ENCODE measurements around the gene GRAP. TPM values are rescaled to one million over a fixed set of nuclear protein-coding genes. Genes with fewer than 3 reads are reported as not detected.
A peak's percentile ranks its signal among the peaks of the same experiment; 100 is the strongest.

The GRAP gene
- total RNA-seq, 1 donor from 2014 or later: 0.29 TPM

DNA sequence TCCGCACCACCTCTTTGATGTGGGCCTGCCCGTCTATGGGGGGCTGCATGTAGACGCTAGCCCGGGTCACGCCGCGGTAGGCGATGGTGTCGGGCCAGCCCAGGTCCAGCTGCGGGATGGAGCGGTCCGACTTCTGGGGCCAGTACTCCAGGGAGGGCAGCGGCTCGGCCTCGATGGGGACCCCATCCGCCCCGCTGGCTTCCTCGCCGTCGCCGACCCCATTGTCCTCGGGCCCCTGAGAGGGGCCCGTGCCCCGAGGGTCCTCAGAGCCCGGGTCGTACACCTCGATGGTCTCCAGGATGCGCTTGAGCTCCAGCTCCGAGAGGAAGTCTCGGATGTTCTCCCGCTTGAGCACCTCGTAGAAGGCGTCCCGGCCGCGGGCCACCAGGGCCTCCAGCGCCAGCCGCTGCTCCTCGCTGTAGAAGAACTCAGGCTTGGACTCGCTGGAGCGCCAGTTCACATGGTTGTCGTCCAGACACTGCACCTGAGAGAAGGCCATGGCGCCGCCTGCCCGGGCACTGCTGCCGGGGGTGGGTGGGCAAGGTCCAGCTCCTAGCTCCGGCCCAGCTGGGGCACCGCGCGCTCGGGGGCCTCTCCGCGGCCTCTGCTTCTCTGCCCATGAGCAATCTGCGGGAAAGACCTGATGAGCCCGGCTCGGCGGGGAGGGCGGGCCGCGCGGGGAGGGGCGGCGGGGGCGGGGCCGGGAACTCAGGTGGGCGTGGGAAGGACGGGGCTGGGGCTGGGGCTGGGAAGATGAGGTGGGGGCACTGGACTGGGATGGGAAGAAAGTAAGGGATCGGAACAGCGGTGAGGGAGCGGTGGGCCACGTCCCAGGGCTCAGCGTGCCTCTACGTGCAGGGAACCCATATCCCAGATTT, 43.0 kb downstream of the GRAP start:
- DNase-seq (ENCODE audit: low read depth): no peak
- no peak for TF ChIP-seq CTCF (conservative IDR thresholded peaks at IDR 0.05; ENCODE audit: low read depth, low read length)
- peak overlapping the region; percentile 63 for H3K4me3 ChIP-seq (ENCODE audit: low read depth, low read length)

- peak overlapping the region; percentile 63 for H3K4me3 ChIP-seq (ENCODE audit: low read depth, low read length)
- TF ChIP-seq CTCF (conservative IDR thresholded peaks at IDR 0.05; ENCODE audit: low read depth, low read length): no peak
- DNase-seq (ENCODE audit: low read depth): no peak
Measured at GRCh38 chr17:19002805-19003542, 43.8 kb downstream of the GRAP start.

- H3K4me3 ChIP-seq (ENCODE audit: low read depth, low read length): no peak overlapping the region
- no peak for TF ChIP-seq CTCF (conservative IDR thresholded peaks at IDR 0.05; ENCODE audit: low read depth, low read length)
- no peak for DNase-seq (ENCODE audit: low read depth)
Measured at GRCh38 chr17:19001907-19002590, 44.7 kb downstream of the GRAP start.

GRCh38 chr17:19000531-19001325, 46.0 kb downstream of the GRAP start:
- no peak overlapping the region for H3K4me3 ChIP-seq (ENCODE audit: low read depth, low read length)
- DNase-seq (ENCODE audit: low read depth): no peak
- TF ChIP-seq CTCF (conservative IDR thresholded peaks at IDR 0.05; ENCODE audit: low read depth, low read length): no peak

- no peak for DNase-seq (ENCODE audit: low read depth)
- no peak for TF ChIP-seq CTCF (conservative IDR thresholded peaks at IDR 0.05; ENCODE audit: low read depth, low read length)
- H3K4me3 ChIP-seq (ENCODE audit: low read depth, low read length): no peak overlapping the region
Measured at GRCh38 chr17:18999911-19000310, 46.8 kb downstream of the GRAP start.

- TF ChIP-seq CTCF (conservative IDR thresholded peaks at IDR 0.05; ENCODE audit: low read depth, low read length): no peak
- no peak for DNase-seq (ENCODE audit: low read depth)
- H3K4me3 ChIP-seq (ENCODE audit: low read depth, low read length): no peak overlapping the region
Measured at GRCh38 chr17:18999394-18999793, 47.4 kb downstream of the GRAP start.

Data from epithelial cell of proximal tubule (primary cell).